Measurements from ENCODE around the gene MKRN2OS. TPM values are rescaled to one million over a fixed set of nuclear protein-coding genes. Genes with fewer than 3 reads are reported as not detected.
A peak's percentile ranks its signal among the peaks of the same experiment; 100 is the strongest.

The MKRN2OS gene
- total RNA-seq, 2 donors from 2014 or later: 2.3 TPM; not detected in 1

DNA sequence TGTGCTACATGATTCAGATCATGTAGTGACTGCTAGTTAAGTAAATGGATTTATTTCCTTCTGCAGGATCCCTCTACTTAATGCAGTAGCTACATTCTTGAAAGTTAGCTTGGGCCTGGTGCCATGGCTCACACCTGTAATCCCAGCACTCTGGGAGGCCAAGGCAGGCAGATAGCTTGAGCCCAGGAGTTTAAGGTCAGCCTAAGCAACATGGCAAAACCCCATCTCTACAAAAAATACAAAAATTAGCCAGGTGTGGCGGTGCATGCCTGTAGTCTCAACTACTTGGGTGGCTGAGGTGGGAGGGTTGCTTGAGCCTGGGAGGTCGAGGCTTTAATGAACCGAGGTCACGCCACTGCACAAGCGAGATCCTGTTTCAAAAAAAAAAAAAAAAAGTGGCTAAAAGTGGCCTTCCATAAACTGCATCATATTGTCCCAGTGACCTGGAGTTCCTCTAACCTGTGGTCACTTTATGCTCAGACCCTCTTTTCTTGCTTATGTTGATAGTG lies 39.0 kb downstream of the MKRN2OS start:
- no peaks in the 10 kb centered on the region for H3K9me3 ChIP-seq
- intact Hi-C loops (cut with DNase I): no loop called here
- 94 to 100% methylated on average over 5 of the region's 5 CpGs for WGBS, 2 donors
- DNase-seq (no peak), ATAC-seq (no peak)
- H3K36me3 ChIP-seq (replicated peaks in 1 of 2; ENCODE audit: insufficient read depth in 1 of 2, low read depth in 2 of 2): peaks cover 0 to 3% of the 10 kb centered on the region in 2 donors
- TF ChIP-seq POLR2A (IDR thresholded peaks at IDR 0.05): no peak
- TF ChIP-seq, protein P1, sequence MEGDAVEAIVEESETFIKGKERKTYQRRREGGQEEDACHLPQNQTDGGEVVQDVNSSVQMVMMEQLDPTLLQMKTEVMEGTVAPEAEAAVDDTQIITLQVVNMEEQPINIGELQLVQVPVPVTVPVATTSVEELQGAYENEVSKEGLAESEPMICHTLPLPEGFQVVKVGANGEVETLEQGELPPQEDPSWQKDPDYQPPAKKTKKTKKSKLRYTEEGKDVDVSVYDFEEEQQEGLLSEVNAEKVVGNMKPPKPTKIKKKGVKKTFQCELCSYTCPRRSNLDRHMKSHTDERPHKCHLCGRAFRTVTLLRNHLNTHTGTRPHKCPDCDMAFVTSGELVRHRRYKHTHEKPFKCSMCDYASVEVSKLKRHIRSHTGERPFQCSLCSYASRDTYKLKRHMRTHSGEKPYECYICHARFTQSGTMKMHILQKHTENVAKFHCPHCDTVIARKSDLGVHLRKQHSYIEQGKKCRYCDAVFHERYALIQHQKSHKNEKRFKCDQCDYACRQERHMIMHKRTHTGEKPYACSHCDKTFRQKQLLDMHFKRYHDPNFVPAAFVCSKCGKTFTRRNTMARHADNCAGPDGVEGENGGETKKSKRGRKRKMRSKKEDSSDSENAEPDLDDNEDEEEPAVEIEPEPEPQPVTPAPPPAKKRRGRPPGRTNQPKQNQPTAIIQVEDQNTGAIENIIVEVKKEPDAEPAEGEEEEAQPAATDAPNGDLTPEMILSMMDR (IDR thresholded peaks at IDR 0.05): no peak
- no peaks in the 10 kb centered on the region for H3K27me3 ChIP-seq
- no peak overlapping the region for H3K27ac ChIP-seq
- no peak overlapping the region for H3K4me3 ChIP-seq
- H3K4me1 ChIP-seq: peaks cover 11% of the 10 kb centered on the region

DNA sequence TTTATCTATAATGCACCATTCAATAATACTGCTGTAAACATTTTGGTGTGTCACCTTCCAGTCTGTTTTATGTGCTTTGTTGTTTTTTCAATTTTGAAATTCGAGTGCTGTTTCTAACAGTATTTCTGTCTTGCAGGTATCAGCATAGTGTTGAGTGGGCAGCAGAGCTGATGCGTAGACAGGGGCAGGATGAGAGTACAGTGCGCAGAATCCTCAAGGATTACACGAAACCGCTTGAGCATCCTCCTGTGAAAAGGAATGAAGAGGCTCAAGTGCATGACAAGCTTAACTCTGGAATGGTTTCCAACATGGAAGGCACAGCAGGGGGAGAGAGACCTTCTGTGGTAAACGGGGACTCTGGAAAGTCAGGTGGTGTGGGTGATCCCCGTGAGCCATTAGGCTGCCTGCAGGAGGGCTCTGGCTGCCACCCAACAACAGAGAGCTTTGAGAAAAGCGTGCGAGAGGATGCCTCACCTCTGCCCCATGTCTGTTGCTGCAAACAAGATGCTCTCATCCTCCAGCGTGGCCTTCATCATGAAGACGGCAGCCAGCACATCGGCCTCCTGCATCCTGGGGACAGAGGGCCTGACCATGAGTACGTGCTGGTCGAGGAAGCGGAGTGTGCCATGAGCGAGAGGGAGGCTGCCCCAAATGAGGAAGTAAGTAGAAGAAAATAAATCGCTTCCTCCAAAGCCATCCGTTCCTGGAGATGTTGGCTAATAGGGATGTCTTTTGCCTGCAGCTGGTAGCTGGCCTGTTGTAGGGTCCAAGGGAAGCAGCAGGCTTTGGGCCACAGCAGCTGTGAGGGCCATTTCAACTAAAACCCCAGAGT lies 42.0 kb downstream of the MKRN2OS start:
- H3K36me3 ChIP-seq (replicated peaks in 1 of 2; ENCODE audit: insufficient read depth in 1 of 2, low read depth in 2 of 2): peaks cover 0 to 14% of the 10 kb centered on the region in 2 donors
- no peak overlapping the region for H3K27ac ChIP-seq
- no peaks in the 10 kb centered on the region for H3K9me3 ChIP-seq
- H3K4me1 ChIP-seq: peaks cover 14% of the 10 kb centered on the region
- peak in 1 of 4 donors; percentile 17 for DNase-seq
- no peak for ATAC-seq
- no peaks in the 10 kb centered on the region for H3K27me3 ChIP-seq
- no peak overlapping the region for H3K4me3 ChIP-seq
- intact Hi-C loops (cut with DNase I): no loop called here
- 83 to 95% methylated on average over 18 of the region's 18 CpGs for WGBS, 2 donors
- no peak for TF ChIP-seq POLR2A (IDR thresholded peaks at IDR 0.05)
- TF ChIP-seq, protein P1 (IDR thresholded peaks at IDR 0.05): no peak

DNA sequence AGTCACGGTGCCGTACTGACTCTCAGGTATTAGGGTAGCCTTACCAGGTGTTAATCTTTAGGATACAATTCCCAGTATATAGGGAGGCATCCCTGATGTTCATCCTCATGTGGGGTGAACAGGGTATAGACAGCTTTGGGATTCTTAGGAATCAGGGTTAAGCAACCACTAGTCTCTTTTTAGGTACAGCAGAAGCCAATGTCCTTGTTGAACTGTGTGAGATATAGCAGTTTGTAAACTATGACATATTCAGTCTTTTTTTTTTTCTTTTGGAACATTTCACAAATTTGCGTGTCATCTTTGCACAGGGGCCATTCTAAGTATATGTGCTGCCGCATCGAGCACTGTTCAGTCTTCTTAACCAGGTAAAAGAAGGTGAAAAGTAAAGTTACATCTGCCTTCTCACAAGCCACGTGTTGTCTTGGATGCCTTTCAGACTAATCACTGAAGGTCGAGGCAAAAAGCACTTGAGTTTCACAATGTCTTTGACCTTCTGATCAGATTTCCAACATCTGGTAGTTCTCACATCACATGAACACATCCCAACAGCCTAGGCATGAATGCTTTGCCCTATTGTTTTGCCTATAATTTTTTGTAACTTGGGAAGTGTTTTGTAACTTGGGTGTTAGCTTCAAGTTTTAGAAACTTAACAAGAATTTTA lies 43.8 kb downstream of the MKRN2OS start:
- no peaks in the 10 kb centered on the region for H3K9me3 ChIP-seq
- ATAC-seq (peak; percentile 96), DNase-seq (peak; percentile 31 to 71 (median 45))
- H3K27ac ChIP-seq: peak overlapping the region in 3 of 4 donors; percentile 31 to 68 (median 37)
- H3K4me1 ChIP-seq: peaks cover 14% of the 10 kb centered on the region
- no peak for TF ChIP-seq POLR2A (IDR thresholded peaks at IDR 0.05)
- TF ChIP-seq, protein P1 (IDR thresholded peaks at IDR 0.05): no peak
- H3K36me3 ChIP-seq (replicated peaks in 1 of 2; ENCODE audit: insufficient read depth in 1 of 2, low read depth in 2 of 2): peaks cover 0 to 14% of the 10 kb centered on the region in 2 donors
- no peak overlapping the region for H3K4me3 ChIP-seq
- H3K27me3 ChIP-seq: no peaks in the 10 kb centered on the region
- WGBS, 2 donors: 43 to 44% methylated on average over 7 of the region's 7 CpGs
- intact Hi-C loops (cut with DNase I): no loop called here

DNA sequence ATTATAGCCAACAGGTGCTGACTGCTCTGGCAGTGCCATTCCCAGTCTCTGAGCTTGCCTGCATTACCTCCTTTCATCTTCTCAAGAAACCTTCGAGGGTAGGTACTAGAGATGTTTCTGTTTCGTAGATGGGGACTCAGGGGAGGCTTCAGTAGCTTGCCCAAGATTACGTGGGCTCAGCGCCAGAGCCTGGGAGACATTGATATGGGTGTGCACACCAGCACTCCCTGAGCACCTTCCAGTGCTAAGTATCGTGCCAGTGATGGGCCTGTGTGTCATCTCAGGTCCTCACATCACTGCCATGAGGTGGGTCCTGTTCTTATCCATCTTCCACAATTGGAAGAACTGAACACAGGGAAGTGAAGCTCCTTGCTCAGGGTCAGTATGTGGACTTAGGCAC lies 45.8 kb downstream of the MKRN2OS start:
- Histone ChIP-seq H3K4me1 (peaks cover 14% of the 10 kb centered on the region), H3K9me3 (no peaks in the 10 kb centered on the region), H3K27ac (no peak overlapping the region), H3K27me3 (no peaks in the 10 kb centered on the region), H3K36me3 (replicated peaks in 1 of 2; ENCODE audit: insufficient read depth in 1 of 2, low read depth in 2 of 2) (peaks cover 0 to 14% of the 10 kb centered on the region in 2 donors), H3K4me3 (no peak overlapping the region)
- intact Hi-C loops (cut with DNase I): no loop called here
- no peak for DNase-seq
- no peak for ATAC-seq
- WGBS, 2 donors: 83 to 92% methylated on average over 3 to 5 of the region's 5 CpGs
- no peak for TF ChIP-seq POLR2A (IDR thresholded peaks at IDR 0.05)
- TF ChIP-seq, protein P1 (IDR thresholded peaks at IDR 0.05): no peak

Measured in body of pancreas (tissue), 4 donors.